HG02678 (cell line): ENCODE results near the gene ARFGAP2.
A peak's percentile ranks its signal among the peaks of the same experiment; 100 is the strongest.
"Not testable (repeated sequence)": the region's sequence is repeated elsewhere in the genome, so short reads cannot be mapped to it uniquely, and the experiment has no call there.

Experiments used
- ATAC-seq: cut with Tn5 transposase; IDR thresholded peaks from one replicate; pipeline ENCODE4 v1.9.1; 2021; ENCODE audit warnings: mild to moderate bottlenecking, moderate library complexity; ENCODE audit not compliant: unreplicated experiment

Gene ARFGAP2

GRCh38 chr11:47176328-47177228 lies at the start of gene ARFGAP2:
TSS of gene ARFGAP2 (minus strand) at chr11:47176879. CDS start at chr11:47176853, 26 bp downstream.
- peak; percentile 91 for ATAC-seq

- peak; percentile 95 for ATAC-seq
Measured at GRCh38 chr11:47225552-47226400, 49.1 kb upstream of the ARFGAP2 start.

- ATAC-seq, result no peak
Measured at GRCh38 chr11:47222696-47223095, 46.0 kb upstream of the ARFGAP2 start.

- no peak for ATAC-seq
Measured at GRCh38 chr11:47220401-47220821, 43.7 kb upstream of the ARFGAP2 start.

GRCh38 chr11:47216121-47216798 lies 39.6 kb upstream of the ARFGAP2 start:
- peak; percentile 30 for ATAC-seq

- no peak for ATAC-seq
Measured at GRCh38 chr11:47215366-47215910, 38.8 kb upstream of the ARFGAP2 start.

- peak; percentile 62 for ATAC-seq
Measured at GRCh38 chr11:47213950-47214565, 37.4 kb upstream of the ARFGAP2 start.

- ATAC-seq, result no peak
Measured at GRCh38 chr11:47212938-47213337, 36.3 kb upstream of the ARFGAP2 start.

- no peak for ATAC-seq
Measured at GRCh38 chr11:47208628-47209027, 31.9 kb upstream of the ARFGAP2 start.

GRCh38 chr11:47208008-47208552 lies 31.4 kb upstream of the ARFGAP2 start:
- not testable (repeated sequence) for ATAC-seq

GRCh38 chr11:47207459-47207858 lies 30.8 kb upstream of the ARFGAP2 start:
- ATAC-seq, result no peak

- not testable (repeated sequence) for ATAC-seq
Measured at GRCh38 chr11:47206577-47206976, 29.9 kb upstream of the ARFGAP2 start.

GRCh38 chr11:47204637-47204989 lies 27.9 kb upstream of the ARFGAP2 start:
- ATAC-seq, result no peak

- no peak for ATAC-seq
Measured at GRCh38 chr11:47202576-47202975, 25.9 kb upstream of the ARFGAP2 start.

- ATAC-seq, result no peak
Measured at GRCh38 chr11:47201015-47201414, 24.3 kb upstream of the ARFGAP2 start.

GRCh38 chr11:47198161-47198560 lies 21.5 kb upstream of the ARFGAP2 start:
- ATAC-seq, result not testable (repeated sequence)

GRCh38 chr11:47192111-47192510 lies 15.4 kb upstream of the ARFGAP2 start:
- no peak for ATAC-seq

- not testable (repeated sequence) for ATAC-seq
Measured at GRCh38 chr11:47191137-47191536, 14.5 kb upstream of the ARFGAP2 start.

- ATAC-seq, result no peak
Measured at GRCh38 chr11:47189100-47189834, 12.6 kb upstream of the ARFGAP2 start.
